Stimulated activated CD4-positive, alpha-beta T cell treated with anti-CD3 and anti-CD28 coated beads, Interleukin-15, amount 100 ng/mL, for 1 hour (primary cell): ENCODE results near the gene ADK.
A peak's percentile ranks its signal among the peaks of the same experiment; 100 is the strongest.
"Not testable (repeated sequence)": the region's sequence is repeated elsewhere in the genome, so short reads cannot be mapped to it uniquely, and the experiment has no call there.

Source experiments
- DNase-seq, 2 donors: peaks; one replicate each; pipeline ENCODE4 v3.0.0-alpha.2; 2020; ENCODE audit warnings: low read depth in 1 of 2, low spot score in 1 of 2

The ADK gene

GRCh38 chr10:74150990-74151878 is at the start of gene ADK:
Gene ADK, plus strand, starts transcription at chr10:74151221. Its CDS starts 58 bp downstream, at chr10:74151279.
- DNase-seq, result peak; percentile 99

GRCh38 chr10:74103560-74104258 is 47.3 kb upstream of the ADK start:
- no peak for DNase-seq

- no peak for DNase-seq
These were observed 46.5 kb upstream of the ADK start for GRCh38 chr10:74104480-74104879.

GRCh38 chr10:74104996-74105395 is 46.0 kb upstream of the ADK start:
- DNase-seq, result no peak

- no peak for DNase-seq
These were observed 43.6 kb upstream of the ADK start for GRCh38 chr10:74107391-74107790.

GRCh38 chr10:74109452-74109851 is 41.6 kb upstream of the ADK start:
- no peak for DNase-seq

- DNase-seq, result no peak
These were observed 40.9 kb upstream of the ADK start for GRCh38 chr10:74110120-74110519.

- DNase-seq, result no peak
These were observed 39.2 kb upstream of the ADK start for GRCh38 chr10:74111799-74112198.

GRCh38 chr10:74113546-74113945 is 37.5 kb upstream of the ADK start:
- no peak for DNase-seq

GRCh38 chr10:74114041-74114448 is 37.0 kb upstream of the ADK start:
- DNase-seq, result no peak

GRCh38 chr10:74117738-74118137 is 33.3 kb upstream of the ADK start:
- no peak for DNase-seq

GRCh38 chr10:74118804-74119203 is 32.2 kb upstream of the ADK start:
- no peak for DNase-seq

GRCh38 chr10:74120911-74121310 is 30.1 kb upstream of the ADK start:
- no peak for DNase-seq

GRCh38 chr10:74121368-74121767 is 29.7 kb upstream of the ADK start:
- no peak for DNase-seq

- no peak for DNase-seq
These were observed 29.0 kb upstream of the ADK start for GRCh38 chr10:74122060-74122459.

- DNase-seq, result no peak
These were observed 27.9 kb upstream of the ADK start for GRCh38 chr10:74123081-74123480.

- no peak for DNase-seq
These were observed 16.8 kb upstream of the ADK start for GRCh38 chr10:74133923-74134820.

- no peak for DNase-seq
These were observed 15.6 kb upstream of the ADK start for GRCh38 chr10:74135452-74135851.

- DNase-seq, result no peak
These were observed 13.0 kb upstream of the ADK start for GRCh38 chr10:74137992-74138391.

GRCh38 chr10:74138596-74138995 is 12.4 kb upstream of the ADK start:
- DNase-seq, result not testable (repeated sequence)

- DNase-seq, result no peak
These were observed 11.0 kb upstream of the ADK start for GRCh38 chr10:74139981-74140380.
